Natural killer cell (primary cell): Measurements from ENCODE around the gene LPAR5. TPM values are rescaled to one million over a fixed set of nuclear protein-coding genes. Genes with fewer than 3 reads are reported as not detected.
A peak's percentile ranks its signal among the peaks of the same experiment; 100 is the strongest.
"Not testable (repeated sequence)": the region's sequence is repeated elsewhere in the genome, so short reads cannot be mapped to it uniquely, and the experiment has no call there.

Experiments used
- ATAC-seq, 3 donors: fragments of 150-1000 bp in 2 of 3; fragments of 200-7000 bp in 1 of 3; cut with Tn5 transposase; 1 replicate in 1 of 3; 2 replicates in 2 of 3; pipeline ENCODE4 v1.10.0; 2021; ENCODE audit warnings: mild to moderate bottlenecking in 2 of 3, moderate library complexity in 2 of 3
- DNase-seq, 2 donors: peaks; one replicate each; pipeline versions ENCODE4 v3.0.0 to v3.0.0-alpha.2; 2013 to 2021; ENCODE audit warnings: mixed read lengths in 1 of 2
- H3K27ac ChIP-seq: one replicate; pipeline ENCODE4 v1.5.1; 2013; ENCODE audit warnings: mild to moderate bottlenecking, low read length
- H3K27me3 ChIP-seq: one replicate; pipeline ENCODE4 v1.6.1; 2013; ENCODE audit warnings: low read length; ENCODE audit not compliant: control insufficient read depth, insufficient read depth
- H3K36me3 ChIP-seq: one replicate; pipeline ENCODE4 v1.6.1; 2013; ENCODE audit warnings: low read length; ENCODE audit not compliant: control insufficient read depth, insufficient read depth
- H3K4me1 ChIP-seq: one replicate; pipeline ENCODE4 v1.6.1; 2013; ENCODE audit warnings: low read length; ENCODE audit not compliant: control insufficient read depth, insufficient read depth
- H3K4me3 ChIP-seq: one replicate; pipeline ENCODE4 v1.5.1; 2013; ENCODE audit warnings: low read length
- H3K9me3 ChIP-seq: one replicate; pipeline ENCODE4 v1.6.1; 2013; ENCODE audit warnings: low read length; ENCODE audit not compliant: control insufficient read depth, insufficient read depth
- H3K27ac Mint-ChIP-seq, 2 donors: one replicate each; pipeline ENCODE4 v1.8.0; 2022; ENCODE audit warnings: mild to moderate bottlenecking in 2 of 2, mixed read lengths in 2 of 2, moderate library complexity in 1 of 2
- H3K27me3 Mint-ChIP-seq, 2 donors: one replicate each; pipeline ENCODE4 v1.8.0; 2022; ENCODE audit warnings: low read depth in 2 of 2, mixed read lengths in 2 of 2
- H3K36me3 Mint-ChIP-seq: one replicate; pipeline ENCODE4 v1.8.0; 2022; ENCODE audit warnings: mixed read lengths
- H3K4me1 Mint-ChIP-seq, 2 donors: one replicate each; pipeline ENCODE4 v1.8.0; 2022; ENCODE audit warnings: mixed read lengths in 2 of 2
- H3K4me3 Mint-ChIP-seq: one replicate; pipeline ENCODE4 v1.8.0; 2022; ENCODE audit warnings: mild to moderate bottlenecking, moderate library complexity, mixed read lengths
- H3K9me3 Mint-ChIP-seq, 2 donors: one replicate each; pipeline ENCODE4 v1.8.0; 2022; ENCODE audit warnings: mixed read lengths in 2 of 2
- CTCF ChIP-seq: fragments of 200-600 bp; IDR thresholded peaks from one replicate; pipeline ENCODE4 v1.8.0; 2022; ENCODE audit warnings: antibody characterized with exemption
- WGBS: methylation state at CpG from one replicate; pipeline ENCODE4 v1.1.7; 2013; ENCODE audit warnings: missing lambda C conversion rate; ENCODE audit not compliant: insufficient coverage; 5-methylcytosine and 5-hydroxymethylcytosine counted together
- intact Hi-C: fragments of 100-400 bp; cut with micrococcal nuclease; formaldehyde crosslinking; loops from one replicate; pipeline ENCODE4 v1.14.2; 2022
- total RNA-seq, 4 donors: library from RNA; stranded (reverse); fragments of 120-200 nt in 1 of 4; gene quantifications; one replicate each; pipeline versions ENCODE4 v1.2.3 to v1.2.4, GENCODE V29; 2013 to 2022

LPAR5 gene
- total RNA-seq, 3 donors from 2014 or later (not counting 1 experiment from before 2014, with no cell fraction given) = 10.0 to 27.8 (median 17.3) TPM

- Mint-ChIP-seq H3K27me3 (no peaks in the 10 kb centered on the region), H3K36me3 (peaks cover 32% of the 10 kb centered on the region), H3K4me3 (no peak overlapping the region), H3K4me1 (peaks cover 49 to 50% of the 10 kb centered on the region in 2 donors), H3K9me3 (no peaks in the 10 kb centered on the region), H3K27ac (no peak overlapping the region)
- intact Hi-C loops = loop anchor here (5.0 kb wide), 5 partner anchors 37 to 267 kb away; partner anchors contain the start of genes GAPDH, MLF2 and NOP2
- WGBS = 74% methylated on average over 6 of the region's 6 CpGs
- DNase-seq = no peak
- TF ChIP-seq CTCF = no peak
- ATAC-seq = no peak
- peaks cover 31% of the 10 kb centered on the region for H3K36me3 ChIP-seq
- H3K4me1 ChIP-seq = peaks cover 58% of the 10 kb centered on the region
- no peaks in the 10 kb centered on the region for H3K27me3 ChIP-seq
- peak overlapping the region; percentile 97 for H3K27ac ChIP-seq
- no peak overlapping the region for H3K4me3 ChIP-seq
- H3K9me3 ChIP-seq = no peaks in the 10 kb centered on the region
Measured at GRCh38 chr12:6604259-6605029, 31.3 kb downstream of the LPAR5 start.

GRCh38 chr12:6603095-6603567 is 32.6 kb downstream of the LPAR5 start:
- intact Hi-C loops = no loop called here
- H3K36me3 Mint-ChIP-seq = peaks cover 36% of the 10 kb centered on the region
- Histone ChIP-seq H3K4me1 (peaks cover 51% of the 10 kb centered on the region), H3K27me3 (no peaks in the 10 kb centered on the region), H3K4me3 (no peak overlapping the region), H3K9me3 (no peaks in the 10 kb centered on the region), H3K27ac (peak overlapping the region; percentile 41), H3K36me3 (peaks cover 42% of the 10 kb centered on the region)
- ATAC-seq (no peak), DNase-seq (peak in 1 of 2 donors; percentile 68)
- peak overlapping the region in 1 of 2 donors; percentile 50 for H3K27ac Mint-ChIP-seq
- peaks cover 49 to 50% of the 10 kb centered on the region in 2 donors for H3K4me1 Mint-ChIP-seq
- H3K4me3 Mint-ChIP-seq = peak overlapping the region; percentile 59
- no peak for TF ChIP-seq CTCF
- no peaks in the 10 kb centered on the region for H3K9me3 Mint-ChIP-seq
- WGBS = 0% methylated on average over 3 of the region's 6 CpGs
- H3K27me3 Mint-ChIP-seq = no peaks in the 10 kb centered on the region

- H3K36me3 Mint-ChIP-seq = peaks cover 42% of the 10 kb centered on the region
- H3K36me3 ChIP-seq = peaks cover 48% of the 10 kb centered on the region
- no peak for DNase-seq
- H3K4me1 ChIP-seq = peaks cover 45% of the 10 kb centered on the region
- no peaks in the 10 kb centered on the region for H3K27me3 Mint-ChIP-seq
- no peaks in the 10 kb centered on the region for H3K9me3 ChIP-seq
- peak overlapping the region; percentile 41 for H3K27ac ChIP-seq
- H3K27me3 ChIP-seq = no peaks in the 10 kb centered on the region
- WGBS = 83% methylated on average over 3 of the region's 3 CpGs
- H3K4me1 Mint-ChIP-seq = peaks cover 49 to 50% of the 10 kb centered on the region in 2 donors
- H3K27ac Mint-ChIP-seq = peak overlapping the region in 1 of 2 donors; percentile 50
- intact Hi-C loops = no loop called here
- no peak overlapping the region for H3K4me3 ChIP-seq
- H3K9me3 Mint-ChIP-seq = no peaks in the 10 kb centered on the region
- no peak for TF ChIP-seq CTCF
- H3K4me3 Mint-ChIP-seq = peak overlapping the region; percentile 59
- ATAC-seq = no peak
Measured at GRCh38 chr12:6602526-6602925, 33.2 kb downstream of the LPAR5 start.

GRCh38 chr12:6595673-6596072 is 40.1 kb downstream of the LPAR5 start:
- H3K36me3 ChIP-seq = peaks cover 88% of the 10 kb centered on the region
- WGBS = 92% methylated on average over 10 of the region's 10 CpGs
- H3K4me3 ChIP-seq, H3K9me3 ChIP-seq, H3K27me3 Mint-ChIP-seq, H3K27ac Mint-ChIP-seq, H3K4me3 Mint-ChIP-seq, H3K9me3 Mint-ChIP-seq, H3K27me3 ChIP-seq, intact Hi-C loops, H3K27ac ChIP-seq, H3K4me1 ChIP-seq, ATAC-seq, DNase-seq: not testable (repeated sequence)
- peaks cover 15 to 22% of the 10 kb centered on the region in 2 donors for H3K4me1 Mint-ChIP-seq
- peaks cover 66% of the 10 kb centered on the region for H3K36me3 Mint-ChIP-seq
